Smooth muscle cell (in vitro differentiated cells): ENCODE data around the gene ID4. TPM values are rescaled to one million over a fixed set of nuclear protein-coding genes. Genes with fewer than 3 reads are reported as not detected.

ENCODE experiments used
- DNase-seq: peaks from one replicate; lab custom pipeline; 2025; ENCODE audit not compliant: unreplicated experiment; lab: John Stamatoyannopoulos, UW
- H2AFZ ChIP-seq: fragments of 200-600 bp; sonication (generic); 2 replicates; pipeline ENCODE4 v1.6.0; 2016; ENCODE audit warnings: antibody characterized with exemption, low read depth, mild to moderate bottlenecking
- H3F3A ChIP-seq: fragments of 200-600 bp; sonication (generic); 2 replicates; pipeline ENCODE4 v1.6.0; 2017; ENCODE audit warnings: antibody characterized with exemption, low read depth
- H3K27ac ChIP-seq: fragments of 200-600 bp; sonication (generic); 2 replicates; pipeline ENCODE4 v1.5.1; 2016; ENCODE audit warnings: low read depth, mild to moderate bottlenecking
- H3K27me3 ChIP-seq: fragments of 200-600 bp; sonication (generic); 2 replicates; pipeline ENCODE4 v1.6.1; 2016; ENCODE audit warnings: low read depth, mild to moderate bottlenecking
- H3K36me3 ChIP-seq: fragments of 200-600 bp; sonication (generic); 2 replicates; pipeline ENCODE4 v1.5.1; 2016; ENCODE audit warnings: low read depth
- H3K4me1 ChIP-seq: fragments of 200-600 bp; sonication (generic); 2 replicates; pipeline ENCODE4 v1.5.1; 2016; ENCODE audit warnings: low read depth
- H3K4me2 ChIP-seq: fragments of 200-600 bp; sonication (generic); 2 replicates; pipeline ENCODE4 v1.6.0; 2016; ENCODE audit warnings: mild to moderate bottlenecking
- H3K4me3 ChIP-seq: fragments of 200-600 bp; sonication (generic); 2 replicates; pipeline ENCODE4 v1.5.1; 2016; ENCODE audit warnings: mild to moderate bottlenecking
- H3K79me2 ChIP-seq: fragments of 200-600 bp; sonication (generic); 2 replicates; pipeline ENCODE4 v1.6.0; 2016; ENCODE audit warnings: low read depth, mild to moderate bottlenecking
- H3K9ac ChIP-seq: fragments of 200-600 bp; sonication (generic); 2 replicates; pipeline ENCODE4 v1.6.0; 2016; ENCODE audit warnings: low read depth
- H3K9me3 ChIP-seq: fragments of 200-600 bp; sonication (generic); replicated peaks from 2 replicates; pipeline ENCODE4 v1.5.1; 2016; ENCODE audit warnings: low read depth
- H4K20me1 ChIP-seq: fragments of 200-600 bp; sonication (generic); 2 replicates; pipeline ENCODE4 v1.6.0; 2016; ENCODE audit warnings: low read depth
- CTCF ChIP-seq: fragments of 200-600 bp; sonication (generic); IDR thresholded peaks from 2 replicates; pipeline ENCODE4 v1.5.1; 2017; ENCODE audit warnings: borderline replicate concordance, mild to moderate bottlenecking, antibody characterized with exemption; ENCODE audit not compliant: insufficient read depth, poor library complexity, severe bottlenecking
- WGBS: methylation state at CpG from one replicate; pipeline ENCODE4 v1.1.7; 2016; ENCODE audit warnings: low lambda C conversion rate; 5-methylcytosine and 5-hydroxymethylcytosine counted together
- polyA plus RNA-seq: library from polyadenylated mRNA; unstranded; fragments of >200 nt; fragmentation: Nextera tagmentation; extraction: Ambion mirVana; gene quantifications from 2 replicates; pipeline ENCODE4 v1.2.1, GENCODE V29; 2016
- total RNA-seq: library from RNA; depleted of rRNA; stranded (reverse); fragments of >200 nt; gene quantifications from 2 replicates; pipeline ENCODE4 v1.2.3, GENCODE V29; 2014

ID4 gene, protein sequence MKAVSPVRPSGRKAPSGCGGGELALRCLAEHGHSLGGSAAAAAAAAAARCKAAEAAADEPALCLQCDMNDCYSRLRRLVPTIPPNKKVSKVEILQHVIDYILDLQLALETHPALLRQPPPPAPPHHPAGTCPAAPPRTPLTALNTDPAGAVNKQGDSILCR
- total RNA-seq (123 and 147 TPM in 2 replicates), polyA plus RNA-seq (181 and 223 TPM in 2 replicates)

- Histone ChIP-seq H3K9ac (peak within 1 kb of the TSS; percentile 97), H3K27ac (peak within 1 kb of the TSS; percentile 93)
- WGBS = under 1% methylated on average over 61 of the region's 71 CpGs
Observed at GRCh38 chr6:19836799-19837510, at the start of gene ID4. TSS of gene ID4 (plus strand) at chr6:19837370. CDS start at chr6:19837755, 385 bp downstream.

DNA sequence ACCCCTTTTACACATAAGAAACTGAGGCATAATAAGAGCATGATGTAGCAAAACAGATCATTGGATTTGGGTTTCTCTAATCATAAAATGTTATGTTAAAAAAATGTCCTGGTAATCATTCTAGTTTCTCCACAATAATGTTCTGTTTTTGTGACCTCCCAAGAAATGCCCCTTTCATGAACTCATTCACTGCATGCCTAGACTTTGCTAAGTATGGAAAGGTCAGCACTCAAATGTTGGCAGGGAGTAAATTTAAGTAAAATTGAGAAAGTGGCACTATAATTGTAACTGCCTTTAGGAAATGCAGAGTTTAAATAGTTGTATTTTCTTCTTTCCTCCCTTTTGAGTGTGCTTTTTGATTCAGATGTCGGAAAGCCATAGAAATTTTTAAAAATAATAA, 48.5 kb upstream of the ID4 start:
- Histone ChIP-seq H3K27ac (no peak overlapping the region), H3K9me3 (no peaks in the 10 kb centered on the region), H3K36me3 (no peaks in the 10 kb centered on the region), H4K20me1 (no peaks in the 10 kb centered on the region), H2AFZ (no peak overlapping the region), H3F3A (no peaks in the 10 kb centered on the region), H3K4me3 (no peak overlapping the region), H3K79me2 (no peaks in the 10 kb centered on the region), H3K4me1 (peaks cover 6% of the 10 kb centered on the region), H3K4me2 (no peak overlapping the region), H3K9ac (no peak overlapping the region), H3K27me3 (no peaks in the 10 kb centered on the region)
- TF ChIP-seq CTCF = no peak
- no peak for DNase-seq
- WGBS = 94% methylated on average over 1 of the region's 1 CpG

More at GRCh38 chr6:19836799-19837510, at the start of gene ID4:
- H3K4me2 ChIP-seq = peak within 1 kb of the TSS; percentile 98
- no peaks in the 10 kb centered on the region for H3K36me3 ChIP-seq
- no peaks in the 10 kb centered on the region for H3K9me3 ChIP-seq
- peak within 1 kb of the TSS; percentile 70 for H2AFZ ChIP-seq
- H3K4me1 ChIP-seq = peaks cover 42% of the 10 kb centered on the region
- peaks cover 46% of the 10 kb centered on the region for H4K20me1 ChIP-seq
- peak within 1 kb of the TSS; percentile 98 for H3K4me3 ChIP-seq
- peak; percentile 100 for DNase-seq
- H3K27me3 ChIP-seq = no peaks in the 10 kb centered on the region
- peaks cover 37% of the 10 kb centered on the region for H3F3A ChIP-seq
- TF ChIP-seq CTCF = no peak
- peaks cover 45% of the 10 kb centered on the region for H3K79me2 ChIP-seq

GRCh38 chr6:19789100-19789803, 47.9 kb upstream of the ID4 start:
- Histone ChIP-seq H3K9ac (no peak overlapping the region), H3K4me3 (no peak overlapping the region), H3K27ac (no peak overlapping the region), H3K27me3 (no peaks in the 10 kb centered on the region), H3K4me2 (no peak overlapping the region), H3F3A (no peaks in the 10 kb centered on the region), H4K20me1 (no peaks in the 10 kb centered on the region), H3K36me3 (no peaks in the 10 kb centered on the region), H3K4me1 (peaks cover 6% of the 10 kb centered on the region), H3K9me3 (no peaks in the 10 kb centered on the region), H2AFZ (no peak overlapping the region), H3K79me2 (no peaks in the 10 kb centered on the region)
- DNase-seq = no peak
- TF ChIP-seq CTCF = no peak
- 77% methylated on average over 6 of the region's 6 CpGs for WGBS
